GM18873 (cell line): ENCODE results near the gene GEMIN2.
"Not testable (repeated sequence)": the region's sequence is repeated elsewhere in the genome, so short reads cannot be mapped to it uniquely, and the experiment has no call there.

Experiments used
- ATAC-seq: cut with Tn5 transposase; IDR thresholded peaks from one replicate; pipeline ENCODE4 v1.9.1; 2021; ENCODE audit warnings: mild to moderate bottlenecking, moderate library complexity, moderate number of reproducible peaks; ENCODE audit not compliant: unreplicated experiment, low FRiP score

The GEMIN2 gene

DNA sequence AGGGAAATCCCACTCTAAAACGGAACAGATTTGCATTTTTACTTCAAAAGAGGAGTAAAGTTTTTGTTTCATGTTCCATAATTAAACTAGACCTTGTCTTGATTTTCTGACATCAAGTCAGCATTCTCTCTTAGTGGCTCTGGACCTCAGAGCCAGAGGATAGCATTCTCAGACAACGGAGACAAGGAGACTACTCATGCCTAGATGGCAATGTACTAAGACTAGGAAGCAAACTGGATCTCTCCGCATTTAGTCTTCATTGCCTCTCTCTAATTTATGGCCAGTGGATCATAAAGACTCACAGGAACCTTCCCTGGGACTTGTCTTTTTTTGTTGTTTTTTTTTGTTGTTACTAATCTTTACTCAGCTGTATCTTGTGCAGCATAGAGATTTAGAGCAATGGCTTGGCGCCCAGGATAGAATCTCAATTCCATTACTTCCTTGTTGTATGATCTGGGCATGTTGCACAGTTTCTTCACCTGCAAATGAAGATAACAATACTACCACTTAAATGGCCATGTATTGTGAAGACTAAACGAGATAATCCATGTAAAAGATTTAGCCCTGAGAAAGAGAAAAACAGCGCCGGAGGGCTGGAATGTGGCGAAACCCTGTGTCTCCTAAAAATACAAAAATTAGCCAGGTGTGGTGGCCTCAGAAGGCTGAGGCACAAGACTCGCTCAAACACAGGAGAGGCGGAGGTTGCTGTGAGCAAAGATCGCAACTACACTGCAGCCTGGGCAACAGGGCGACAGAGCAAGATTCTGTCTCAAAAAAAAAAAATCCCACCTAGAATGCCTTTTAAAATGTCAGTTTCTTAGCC is 4.0 kb upstream of the GEMIN2 start:
- peak; percentile 32 for ATAC-seq

DNA sequence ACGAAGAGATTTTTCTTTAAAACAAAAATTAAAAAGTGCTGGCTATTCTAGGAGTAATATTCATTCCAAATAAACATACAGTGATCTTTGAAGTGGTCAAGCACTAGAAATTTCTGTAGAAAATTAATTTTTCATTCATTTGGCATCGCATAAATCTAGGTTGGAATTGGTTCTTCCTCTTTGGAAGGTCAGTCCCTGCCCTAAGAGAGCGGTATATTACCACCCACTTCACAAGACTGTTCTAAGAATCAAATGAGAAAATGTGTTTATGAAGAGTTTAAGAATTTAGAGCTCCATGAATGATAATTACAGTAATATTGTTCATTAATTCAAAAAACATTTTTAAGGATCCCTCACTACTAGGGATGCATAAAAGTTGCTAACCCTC is 444 bp upstream of the GEMIN2 start:
- no peak for ATAC-seq

GRCh38 chr14:39122330-39123138 is 8.4 kb downstream of the GEMIN2 start:
- ATAC-seq: no peak

DNA sequence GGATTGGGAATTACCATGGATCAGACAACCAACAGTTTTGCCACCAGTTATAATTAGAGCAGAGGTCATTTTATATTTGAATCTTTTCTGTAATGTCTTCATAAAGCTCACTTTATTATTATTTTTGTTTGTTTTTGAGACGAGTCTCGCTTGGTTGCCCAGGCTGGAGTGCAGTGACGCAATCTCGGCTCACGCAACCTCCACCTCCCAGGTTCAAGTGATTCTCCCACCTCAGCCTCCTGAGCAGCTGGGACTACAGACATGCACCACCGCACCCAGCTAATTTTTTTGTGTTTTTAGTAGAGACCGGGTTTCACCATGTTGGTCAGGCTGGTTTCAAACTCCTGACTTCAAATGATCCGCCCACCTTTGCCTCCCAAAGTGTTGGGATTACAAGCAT is 23.7 kb downstream of the GEMIN2 start:
- not testable (repeated sequence) for ATAC-seq

GRCh38 chr14:39138440-39138839 is 24.3 kb downstream of the GEMIN2 start:
- ATAC-seq: no peak

GRCh38 chr14:39140170-39140569 is 26.0 kb downstream of the GEMIN2 start:
- ATAC-seq: no peak

- not testable (repeated sequence) for ATAC-seq
Observed at GRCh38 chr14:39141623-39142022, 27.5 kb downstream of the GEMIN2 start.

GRCh38 chr14:39143226-39143625 is 29.1 kb downstream of the GEMIN2 start:
- ATAC-seq: not testable (repeated sequence)

- no peak for ATAC-seq
Observed at GRCh38 chr14:39145266-39145966, 31.3 kb downstream of the GEMIN2 start.

DNA sequence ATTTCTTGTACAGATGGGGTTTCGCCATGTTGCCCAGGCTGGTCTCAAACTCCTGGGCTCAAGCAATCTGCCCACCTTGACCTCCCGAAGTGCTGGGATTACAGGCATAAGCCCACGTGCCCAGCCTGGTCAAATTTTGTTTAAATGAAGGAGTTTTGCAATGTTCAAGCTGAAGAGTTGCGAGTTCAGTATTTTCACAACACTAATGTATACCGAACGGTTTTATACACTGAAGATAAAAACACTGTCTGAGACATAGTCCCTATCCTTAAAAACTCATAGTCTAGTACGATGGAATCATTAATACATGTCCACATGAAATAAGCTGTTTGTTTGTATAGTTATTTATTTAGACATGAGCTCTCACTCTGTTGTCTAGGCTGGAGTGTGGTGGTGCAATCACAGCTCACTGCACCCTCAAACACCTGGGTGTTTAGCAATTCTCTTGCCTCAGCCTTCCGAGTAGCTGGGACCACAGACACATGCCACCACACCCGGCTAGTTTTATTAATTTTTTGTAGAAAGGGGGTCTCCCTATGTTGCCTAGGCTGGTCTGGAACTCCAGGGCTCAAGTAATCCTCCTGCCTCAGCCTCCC is 40.6 kb downstream of the GEMIN2 start:
- no peak for ATAC-seq

- no peak for ATAC-seq
Observed at GRCh38 chr14:39157491-39157890, 43.4 kb downstream of the GEMIN2 start.

GRCh38 chr14:39158222-39158858 is 44.2 kb downstream of the GEMIN2 start:
- ATAC-seq: no peak

DNA sequence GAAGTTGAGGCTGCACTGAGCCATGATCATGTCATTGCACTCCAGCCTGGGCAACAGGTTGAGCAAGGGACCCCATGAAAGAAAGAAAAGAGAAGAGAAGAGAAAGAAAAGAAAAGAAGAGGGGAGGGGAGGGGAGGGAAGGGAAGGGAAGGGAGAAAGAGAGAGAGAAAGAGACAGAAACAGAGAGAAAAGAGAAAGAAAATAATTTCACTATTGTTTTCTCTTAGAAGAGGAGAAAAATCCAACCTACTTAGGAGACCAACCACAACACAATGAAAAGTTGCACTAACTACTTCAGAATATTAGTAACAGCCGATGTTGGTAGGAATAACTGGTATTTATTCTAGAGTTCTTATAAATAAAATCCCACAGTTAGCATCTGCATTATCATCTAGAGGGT is 46.4 kb downstream of the GEMIN2 start:
- ATAC-seq: no peak

DNA sequence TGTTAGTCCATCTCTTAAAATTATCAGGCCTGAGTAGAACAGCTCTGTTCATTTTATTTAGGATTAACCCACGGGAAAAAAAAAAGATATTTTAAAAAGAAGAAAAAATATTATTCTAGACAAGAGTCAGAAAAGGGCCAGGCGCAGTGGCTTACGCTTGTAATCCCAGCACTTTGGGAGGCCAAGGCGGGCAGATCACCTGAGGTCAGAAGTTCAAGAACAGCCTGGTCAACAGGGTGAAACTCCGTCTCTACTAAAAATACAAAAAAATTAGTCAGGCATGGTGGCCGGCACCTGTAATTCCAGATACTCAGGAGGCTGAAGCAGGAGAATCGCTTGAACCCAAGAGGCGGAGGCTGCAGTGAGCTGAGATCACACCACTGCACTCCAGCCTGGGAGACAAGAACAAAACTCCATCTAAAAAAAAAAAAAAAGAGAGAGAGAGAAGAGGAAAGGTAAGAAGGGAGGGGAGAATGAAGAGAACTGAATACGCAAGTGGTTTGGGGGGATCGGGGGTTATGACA is 53.7 kb downstream of the GEMIN2 start:
- not testable (repeated sequence) for ATAC-seq

GRCh38 chr14:39168591-39168990 is 54.5 kb downstream of the GEMIN2 start:
- ATAC-seq: no peak

DNA sequence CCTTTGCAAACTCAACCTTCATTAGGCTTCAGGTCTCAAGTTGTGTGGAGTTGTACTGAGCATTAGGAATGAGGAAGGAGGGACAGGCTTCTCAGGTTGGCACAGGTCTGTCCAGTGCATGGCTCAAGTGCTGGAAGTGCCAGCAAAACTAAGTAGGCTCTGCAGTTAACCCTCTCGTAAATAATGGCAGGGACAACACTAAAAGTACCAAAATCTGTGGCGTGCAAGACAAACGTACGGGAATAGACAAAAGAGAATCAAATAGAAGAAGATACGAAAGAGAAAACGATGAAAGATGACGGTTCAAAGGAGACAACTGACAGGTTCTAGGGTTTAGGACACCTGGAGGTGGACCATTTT is 55.4 kb downstream of the GEMIN2 start:
- no peak for ATAC-seq

GRCh38 chr14:39173198-39173597 is 59.1 kb downstream of the GEMIN2 start:
- ATAC-seq: no peak

- ATAC-seq: peak; percentile 95
Observed at GRCh38 chr14:39174560-39175444, 60.7 kb downstream of the GEMIN2 start, which contains the start of gene PNN. PNN (plus strand) TSS chr14:39175254; CDS start chr14:39175280, 26 bp downstream.
